GM21526 (cell line): ENCODE results near the gene ABCC2.
"Not testable (repeated sequence)": the region's sequence is repeated elsewhere in the genome, so short reads cannot be mapped to it uniquely, and the experiment has no call there.

Experiments
- ATAC-seq: cut with Tn5 transposase; IDR thresholded peaks from one replicate; pipeline ENCODE4 v1.9.1; 2021; ENCODE audit warnings: moderate library complexity; ENCODE audit not compliant: unreplicated experiment, low FRiP score

Gene ABCC2

DNA sequence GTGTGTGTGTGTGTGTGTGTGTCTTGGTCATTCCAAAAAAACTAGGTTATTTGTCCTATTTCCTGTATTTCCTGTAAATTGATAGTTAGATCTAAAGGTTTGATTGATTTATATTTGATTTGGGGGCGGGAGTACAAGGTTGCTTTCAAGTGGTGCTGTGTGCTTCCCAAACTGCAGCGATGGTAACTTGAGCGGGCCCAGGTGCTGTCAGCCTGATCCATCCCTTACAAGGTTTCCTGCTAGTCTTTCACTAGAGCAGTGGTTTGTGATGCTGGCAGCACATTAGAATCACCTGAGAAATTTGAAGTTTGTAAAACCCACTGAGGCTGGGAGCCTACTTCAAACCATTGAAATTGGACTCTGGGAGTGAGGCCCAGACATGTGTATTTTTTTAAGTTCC is 23.7 kb downstream of the ABCC2 start:
- ATAC-seq: no peak

GRCh38 chr10:99807786-99808185 is 25.3 kb downstream of the ABCC2 start:
- ATAC-seq: no peak

GRCh38 chr10:99808270-99808669 is 25.8 kb downstream of the ABCC2 start:
- no peak for ATAC-seq

GRCh38 chr10:99809481-99809880 is 27.0 kb downstream of the ABCC2 start:
- ATAC-seq: no peak

GRCh38 chr10:99809931-99810615 is 27.6 kb downstream of the ABCC2 start:
- no peak for ATAC-seq

DNA sequence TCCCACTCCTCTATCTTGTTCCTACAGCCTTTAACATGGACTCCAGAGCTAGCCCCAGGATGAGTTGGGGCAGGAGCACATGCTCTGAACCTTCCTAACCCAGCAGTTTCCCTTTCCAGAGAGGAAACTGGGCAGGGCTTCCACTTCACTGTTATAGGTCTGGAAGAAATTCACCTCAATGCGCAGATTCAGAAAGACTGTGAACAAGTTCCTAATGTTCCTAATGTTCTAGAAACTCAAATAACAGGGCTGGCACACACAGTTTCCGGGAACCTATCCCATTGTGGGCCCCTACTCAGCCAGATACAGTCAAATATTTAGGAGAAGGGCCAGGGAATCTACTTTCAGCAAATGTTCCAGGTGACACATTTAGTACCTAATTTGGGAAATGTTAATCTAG is 29.7 kb downstream of the ABCC2 start:
- no peak for ATAC-seq

- ATAC-seq: no peak
Observed at GRCh38 chr10:99814143-99814542, 31.7 kb downstream of the ABCC2 start.

DNA sequence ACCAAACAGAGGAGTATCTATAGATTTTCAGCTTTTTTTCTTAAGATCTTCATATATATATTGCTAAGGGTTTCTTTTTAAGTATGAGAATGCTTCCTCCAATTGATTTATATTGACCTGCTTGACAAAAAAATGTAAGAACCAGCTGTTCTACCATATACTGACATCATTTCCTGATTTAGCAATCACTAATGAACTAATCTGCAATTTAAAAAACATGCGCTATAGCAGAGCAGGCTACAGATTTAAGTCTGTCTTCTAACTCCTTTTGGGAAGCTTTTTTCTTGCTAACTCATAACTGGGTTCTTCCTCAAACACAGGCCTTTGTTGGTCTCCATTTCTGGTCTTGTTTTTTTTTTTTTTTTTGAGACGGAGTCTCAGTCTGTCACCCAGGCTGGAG is 33.2 kb downstream of the ABCC2 start:
- ATAC-seq: no peak

GRCh38 chr10:99827936-99828335 is 45.5 kb downstream of the ABCC2 start:
- ATAC-seq: no peak

DNA sequence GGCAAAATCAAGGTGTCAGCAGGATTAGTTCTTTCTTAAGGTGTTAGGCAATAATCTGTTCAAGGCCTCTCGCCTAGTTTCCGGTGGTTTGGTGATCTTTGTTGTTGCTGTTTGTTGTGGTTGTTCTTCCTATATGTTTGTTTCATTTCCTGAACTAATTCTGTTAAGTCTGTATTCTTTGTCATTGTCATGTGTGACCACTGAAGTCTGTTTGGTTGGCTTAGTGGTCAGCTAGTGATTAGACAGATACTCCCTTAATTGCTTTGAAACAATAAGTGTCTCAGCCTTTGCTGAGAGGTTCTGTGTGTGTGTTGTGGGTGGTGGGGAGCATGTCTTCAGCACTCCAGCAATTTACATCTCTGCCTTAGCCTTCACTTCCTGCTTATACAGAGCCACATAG is 46.0 kb downstream of the ABCC2 start:
- ATAC-seq: no peak

DNA sequence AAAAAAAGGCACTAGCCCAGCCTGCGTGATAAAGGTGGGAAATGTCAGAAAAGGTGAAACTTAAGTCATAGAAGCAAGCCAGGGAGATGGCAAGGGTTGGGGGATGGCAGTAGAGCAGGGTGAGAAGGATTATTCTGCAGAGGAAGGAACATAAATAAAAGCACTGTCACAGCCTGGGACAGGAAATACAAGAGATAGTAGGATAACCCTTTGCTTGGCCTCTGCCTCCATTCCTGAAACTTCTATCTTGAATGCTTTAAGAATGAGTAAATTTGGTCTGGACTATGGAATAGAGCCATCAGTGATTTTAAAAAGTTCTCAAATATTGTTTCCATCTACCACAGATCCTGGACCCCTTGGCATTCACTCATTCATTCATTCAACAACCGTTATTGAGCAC is 50.0 kb downstream of the ABCC2 start:
- no peak for ATAC-seq

DNA sequence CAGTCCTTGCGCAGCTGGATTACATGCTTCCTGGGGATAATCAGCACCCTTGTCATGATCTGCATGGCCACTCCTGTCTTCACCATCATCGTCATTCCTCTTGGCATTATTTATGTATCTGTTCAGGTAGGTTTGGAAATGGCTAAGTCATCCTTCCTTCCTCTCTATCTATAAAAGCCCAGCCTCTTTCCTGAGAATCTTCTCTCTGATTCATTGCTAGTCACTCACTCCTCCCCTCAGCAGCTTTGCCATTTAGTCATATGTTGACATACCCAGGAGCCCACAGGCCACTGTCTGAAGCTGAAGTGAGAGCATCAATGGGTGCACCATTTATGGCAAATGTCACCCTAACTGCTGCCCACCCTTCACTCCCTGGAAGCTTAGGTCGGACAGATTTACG is 52.0 kb downstream of the ABCC2 start:
- ATAC-seq: no peak

GRCh38 chr10:99835947-99836346 is 53.5 kb downstream of the ABCC2 start:
- ATAC-seq: no peak

GRCh38 chr10:99836711-99837110 is 54.3 kb downstream of the ABCC2 start:
- ATAC-seq: no peak

GRCh38 chr10:99840859-99841258 is 58.4 kb downstream of the ABCC2 start:
- ATAC-seq: not testable (repeated sequence)

DNA sequence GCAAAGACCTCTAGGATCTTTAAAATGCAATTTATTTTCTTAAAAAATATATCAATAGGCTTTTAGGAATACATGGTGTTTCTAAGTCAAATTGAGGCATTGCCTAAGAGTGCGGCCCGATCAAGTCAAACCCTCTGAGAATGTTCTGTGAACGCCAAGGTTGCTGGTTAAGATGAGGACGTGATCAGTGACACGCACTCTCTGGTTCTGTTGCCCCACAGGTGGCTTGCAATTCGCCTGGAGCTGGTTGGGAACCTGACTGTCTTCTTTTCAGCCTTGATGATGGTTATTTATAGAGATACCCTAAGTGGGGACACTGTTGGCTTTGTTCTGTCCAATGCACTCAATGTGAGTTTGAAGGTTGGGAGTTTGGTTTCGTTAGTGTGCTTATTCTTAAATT is 59.3 kb downstream of the ABCC2 start:
- ATAC-seq: no peak

GRCh38 chr10:99843310-99843709 is 60.9 kb downstream of the ABCC2 start:
- no peak for ATAC-seq

DNA sequence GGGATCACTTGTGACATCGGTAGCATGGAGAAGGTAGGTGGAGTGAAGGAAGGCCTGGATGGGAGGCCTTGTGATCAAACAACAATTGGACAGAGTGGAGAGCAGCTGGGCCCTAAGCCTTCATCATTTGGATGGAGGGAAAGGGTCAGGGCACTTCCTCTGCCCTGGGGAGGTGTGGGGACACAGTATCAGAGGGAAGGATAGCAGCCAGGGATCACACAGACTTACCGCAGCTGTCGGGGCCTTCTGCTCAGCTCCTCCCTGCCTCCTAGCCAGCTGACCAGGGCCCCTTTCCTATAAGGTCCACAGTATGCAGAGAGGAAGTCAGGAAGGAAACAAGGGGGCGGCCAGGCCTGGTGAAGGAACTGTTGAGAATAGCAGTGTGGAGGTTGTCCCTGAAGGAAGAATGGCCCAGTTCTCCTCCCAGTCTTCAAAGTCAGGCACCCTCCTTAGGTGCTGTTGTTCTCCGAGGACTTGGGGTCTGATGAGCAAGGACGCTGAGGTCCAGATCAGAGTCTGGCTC is 62.1 kb downstream of the ABCC2 start:
- ATAC-seq: no peak

GRCh38 chr10:99845837-99846382 is 63.5 kb downstream of the ABCC2 start:
- ATAC-seq: no peak

GRCh38 chr10:99849057-99849456 is 66.6 kb downstream of the ABCC2 start:
- no peak for ATAC-seq

DNA sequence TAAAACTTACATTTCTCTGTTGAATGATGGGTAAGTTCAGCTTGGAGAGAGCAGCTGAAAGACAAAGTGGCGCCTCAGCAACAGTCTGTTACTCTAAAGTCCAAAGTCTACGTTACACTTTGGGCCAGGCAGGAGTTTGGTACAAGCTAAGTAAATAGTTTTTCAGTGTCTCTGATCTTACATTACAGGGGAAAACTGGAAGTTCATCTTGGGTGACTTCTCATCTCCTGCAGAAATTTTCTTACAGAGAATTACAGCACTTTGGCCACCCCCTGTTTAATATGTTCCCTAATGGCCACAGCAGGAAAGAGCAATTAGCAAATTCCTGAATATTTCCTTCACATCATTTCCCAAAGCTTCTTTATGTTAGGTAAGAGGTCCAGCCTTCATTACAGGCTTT is 67.1 kb downstream of the ABCC2 start:
- no peak for ATAC-seq

GRCh38 chr10:99850021-99850766 is 67.8 kb downstream of the ABCC2 start:
- no peak for ATAC-seq
